ENCODE data around the gene CHID1. TPM values are rescaled to one million over a fixed set of nuclear protein-coding genes. Genes with fewer than 3 reads are reported as not detected.

CHID1 gene
- total and polyA plus RNA-seq, 9 of the 15 experiments (the other 6 are each of a cell fraction or from before 2014, with no cell fraction given) = 15.1 to 108 (median 39.8) TPM

DNA sequence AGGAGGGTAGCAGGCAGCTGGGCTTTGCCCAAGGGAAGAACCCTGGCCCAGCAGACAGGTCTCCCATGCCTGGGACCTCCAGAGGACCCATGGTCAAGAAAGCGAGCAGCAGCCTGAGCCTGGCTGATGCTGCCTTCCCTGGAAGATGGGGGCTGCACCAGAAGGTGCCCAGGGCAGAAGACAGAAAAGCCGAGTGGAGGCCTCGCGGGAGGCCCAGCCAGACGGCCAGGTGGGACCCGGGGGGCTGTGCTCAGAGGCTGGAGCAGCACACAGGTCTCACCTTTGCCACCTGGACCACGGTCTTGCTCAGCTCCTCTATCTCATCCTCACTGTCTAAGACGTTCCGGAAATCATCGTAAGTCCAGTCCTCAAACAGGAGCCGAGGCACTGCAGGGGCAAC, 10.9 kb downstream of the CHID1 start:
- BruUV-seq (replicated peaks) = no TSS peak
- Histone ChIP-seq H3K9ac (ENCODE audit: insufficient read depth in 1 of 2, low read depth in 2 of 2, low read length in 2 of 2) (no peak overlapping the region; a peak in 1 of 4 replicates), H3K27me3 (ENCODE audit: control insufficient read depth in 2 of 2, insufficient read depth in 2 of 2, low read length in 2 of 2) (no peaks in the 10 kb centered on the region), H3K36me3 (ENCODE audit: control insufficient read depth, insufficient read depth, low read length) (peaks cover 77% of the 10 kb centered on the region), H2AFZ (ENCODE audit: low read depth, low read length) (no peak overlapping the region), H4K20me1 (replicated peaks; ENCODE audit: control insufficient read depth, insufficient read depth, low read length) (no peaks in the 10 kb centered on the region; the same call in 1 of the 2 replicates), H3K9me1 (ENCODE audit: control insufficient read depth, insufficient read depth, low read length) (peaks cover 3% of the 10 kb centered on the region), H3K4me3 (no peak overlapping the region), H3K27ac (ENCODE audit: extremely low read depth, low read depth, low read length) (no peak overlapping the region), H3K79me2 (ENCODE audit: control insufficient read depth, insufficient read depth, low read length) (no peaks in the 10 kb centered on the region), H3K4me2 (ENCODE audit: insufficient read depth, low read length) (no peak overlapping the region), H3K9me3 (replicated peaks; ENCODE audit: control insufficient read depth, insufficient read depth, low read depth, low read length) (no peaks in the 10 kb centered on the region), H3K4me1 (replicated peaks in 1 of 2; ENCODE audit: control insufficient read depth in 2 of 2, insufficient read depth in 2 of 2, low read length in 2 of 2) (peaks cover 0 to 49% of the 10 kb centered on the region in 2 experiments; a peak in 1 of 5 replicates)
- no peak for FAIRE-seq
- ChIA-PET CTCF (ENCODE audit: low intra/inter-chr PET ratio) (no interaction called here), POLR2A (interaction anchor here (1.0 kb wide), 1 partner anchor 56 kb away, joined by 3 read pairs; the partner anchor contains the start of gene TSPAN4)
- no peak for ATAC-seq
- no peak for TF ChIP-seq KAT7 (CRISPR knock-in tag; IDR thresholded peaks at IDR 0.05; ENCODE audit: borderline replicate concordance)
- TF ChIP-seq, protein P1, sequence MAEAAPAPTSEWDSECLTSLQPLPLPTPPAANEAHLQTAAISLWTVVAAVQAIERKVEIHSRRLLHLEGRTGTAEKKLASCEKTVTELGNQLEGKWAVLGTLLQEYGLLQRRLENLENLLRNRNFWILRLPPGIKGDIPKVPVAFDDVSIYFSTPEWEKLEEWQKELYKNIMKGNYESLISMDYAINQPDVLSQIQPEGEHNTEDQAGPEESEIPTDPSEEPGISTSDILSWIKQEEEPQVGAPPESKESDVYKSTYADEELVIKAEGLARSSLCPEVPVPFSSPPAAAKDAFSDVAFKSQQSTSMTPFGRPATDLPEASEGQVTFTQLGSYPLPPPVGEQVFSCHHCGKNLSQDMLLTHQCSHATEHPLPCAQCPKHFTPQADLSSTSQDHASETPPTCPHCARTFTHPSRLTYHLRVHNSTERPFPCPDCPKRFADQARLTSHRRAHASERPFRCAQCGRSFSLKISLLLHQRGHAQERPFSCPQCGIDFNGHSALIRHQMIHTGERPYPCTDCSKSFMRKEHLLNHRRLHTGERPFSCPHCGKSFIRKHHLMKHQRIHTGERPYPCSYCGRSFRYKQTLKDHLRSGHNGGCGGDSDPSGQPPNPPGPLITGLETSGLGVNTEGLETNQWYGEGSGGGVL (CRISPR knock-in tag; IDR thresholded peaks at IDR 0.05) = no peak
- TF ChIP-seq CBFA2T3 (IDR thresholded peaks at IDR 0.05) = no peak
- no peak for TF ChIP-seq SIRT6 (IDR thresholded peaks at IDR 0.05; ENCODE audit: low read depth, low read length)
- TF ChIP-seq, protein P2, sequence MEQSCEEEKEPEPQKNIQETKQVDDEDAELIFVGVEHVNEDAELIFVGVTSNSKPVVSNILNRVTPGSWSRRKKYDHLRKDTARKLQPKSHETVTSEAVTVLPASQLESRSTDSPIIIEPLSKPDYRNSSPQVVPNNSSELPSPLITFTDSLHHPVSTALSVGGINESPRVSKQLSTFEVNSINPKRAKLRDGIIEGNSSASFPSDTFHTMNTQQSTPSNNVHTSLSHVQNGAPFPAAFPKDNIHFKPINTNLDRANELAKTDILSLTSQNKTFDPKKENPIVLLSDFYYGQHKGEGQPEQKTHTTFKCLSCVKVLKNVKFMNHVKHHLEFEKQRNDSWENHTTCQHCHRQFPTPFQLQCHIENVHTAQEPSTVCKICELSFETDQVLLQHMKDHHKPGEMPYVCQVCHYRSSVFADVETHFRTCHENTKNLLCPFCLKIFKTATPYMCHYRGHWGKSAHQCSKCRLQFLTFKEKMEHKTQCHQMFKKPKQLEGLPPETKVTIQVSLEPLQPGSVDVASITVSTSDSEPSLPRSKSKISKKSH (CRISPR knock-in tag; IDR thresholded peaks at IDR 0.05) = no peak
- TF ChIP-seq TEAD2 (tag; IDR thresholded peaks at IDR 0.05) = no peak
- no peak for TF ChIP-seq XRCC4 (IDR thresholded peaks at IDR 0.05; ENCODE audit: extremely low read depth, insufficient read depth, insufficient read length)
- no peak for TF ChIP-seq FOXA3 (CRISPR knock-in tag; conservative IDR thresholded peaks at IDR 0.05 in 1 of 2, IDR thresholded peaks at IDR 0.05 in 1 of 2)
- TF ChIP-seq HNRNPL (IDR thresholded peaks at IDR 0.05; ENCODE audit: low read depth, low read length) = no peak
- TF ChIP-seq NFYB (IDR thresholded peaks at IDR 0.05; ENCODE audit: extremely low read depth, insufficient read length) = no peak
- TF ChIP-seq SRSF3 (IDR thresholded peaks at IDR 0.05; ENCODE audit: insufficient read depth, low read length) = no peak
- no peak for TF ChIP-seq ZSCAN29 (IDR thresholded peaks at IDR 0.05)
- TF ChIP-seq, protein P3, sequence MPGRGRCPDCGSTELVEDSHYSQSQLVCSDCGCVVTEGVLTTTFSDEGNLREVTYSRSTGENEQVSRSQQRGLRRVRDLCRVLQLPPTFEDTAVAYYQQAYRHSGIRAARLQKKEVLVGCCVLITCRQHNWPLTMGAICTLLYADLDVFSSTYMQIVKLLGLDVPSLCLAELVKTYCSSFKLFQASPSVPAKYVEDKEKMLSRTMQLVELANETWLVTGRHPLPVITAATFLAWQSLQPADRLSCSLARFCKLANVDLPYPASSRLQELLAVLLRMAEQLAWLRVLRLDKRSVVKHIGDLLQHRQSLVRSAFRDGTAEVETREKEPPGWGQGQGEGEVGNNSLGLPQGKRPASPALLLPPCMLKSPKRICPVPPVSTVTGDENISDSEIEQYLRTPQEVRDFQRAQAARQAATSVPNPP (IDR thresholded peaks at IDR 0.05; ENCODE audit: borderline replicate concordance, insufficient read depth, insufficient read length) = no peak
- no peak for TF ChIP-seq ZNF184 (CRISPR knock-in tag; IDR thresholded peaks at IDR 0.05)
- TF ChIP-seq ESRRA (IDR thresholded peaks at IDR 0.05; ENCODE audit: borderline replicate concordance, low read depth) = no peak
- no peak for DNase-seq (ENCODE audit: extremely low read depth in 1 of 4, low spot score in 3 of 4)
- 92% methylated on average over 11 of the region's 11 CpGs for WGBS (ENCODE audit: insufficient coverage, low coverage, missing lambda C conversion rate)
- in situ Hi-C loops (cut with MboI) (no loop called here), intact Hi-C loops (cut with micrococcal nuclease) (no loop called here)
